ENCODE measurements around the gene SLC12A2.

The SLC12A2 gene

GRCh38 chr5:128097781-128098180, 14.2 kb downstream of the SLC12A2 start:
- no peak for DNase-seq

- DNase-seq = no peak
These were observed 16.4 kb downstream of the SLC12A2 start for GRCh38 chr5:128099944-128100343.

- DNase-seq = no peak
These were observed 17.4 kb downstream of the SLC12A2 start for GRCh38 chr5:128100860-128101557.

- no peak for DNase-seq
These were observed 18.1 kb downstream of the SLC12A2 start for GRCh38 chr5:128101676-128102075.

- no peak for DNase-seq
These were observed 21.6 kb downstream of the SLC12A2 start for GRCh38 chr5:128105203-128105602.

GRCh38 chr5:128109138-128109537, 25.6 kb downstream of the SLC12A2 start:
- no peak for DNase-seq

- DNase-seq = no peak
These were observed 26.2 kb downstream of the SLC12A2 start for GRCh38 chr5:128109766-128110165.

GRCh38 chr5:128111818-128112448, 28.4 kb downstream of the SLC12A2 start:
- no peak for DNase-seq

GRCh38 chr5:128116445-128116844, 32.9 kb downstream of the SLC12A2 start:
- no peak for DNase-seq

- DNase-seq = no peak
These were observed 34.6 kb downstream of the SLC12A2 start for GRCh38 chr5:128118214-128118613.

- no peak for DNase-seq
These were observed 38.1 kb downstream of the SLC12A2 start for GRCh38 chr5:128121651-128122050.

GRCh38 chr5:128123936-128124335, 40.4 kb downstream of the SLC12A2 start:
- no peak for DNase-seq

GRCh38 chr5:128126241-128126640, 42.7 kb downstream of the SLC12A2 start:
- no peak for DNase-seq

GRCh38 chr5:128132499-128132898, 48.9 kb downstream of the SLC12A2 start:
- no peak for DNase-seq

- no peak for DNase-seq
These were observed 51.7 kb downstream of the SLC12A2 start for GRCh38 chr5:128135286-128135685.

GRCh38 chr5:128143911-128144310, 60.3 kb downstream of the SLC12A2 start:
- no peak for DNase-seq

- no peak for DNase-seq
These were observed 60.9 kb downstream of the SLC12A2 start for GRCh38 chr5:128144491-128144890.

- no peak for DNase-seq
These were observed 63.1 kb downstream of the SLC12A2 start for GRCh38 chr5:128146671-128147070.

GRCh38 chr5:128154943-128155342, 71.4 kb downstream of the SLC12A2 start:
- no peak for DNase-seq

- DNase-seq = no peak
These were observed 72.2 kb downstream of the SLC12A2 start for GRCh38 chr5:128155776-128156175.

- no peak for DNase-seq
These were observed 73.0 kb downstream of the SLC12A2 start for GRCh38 chr5:128156521-128156920.

- no peak for DNase-seq
These were observed 74.8 kb downstream of the SLC12A2 start for GRCh38 chr5:128158342-128158741.

GRCh38 chr5:128163991-128164390, 80.4 kb downstream of the SLC12A2 start:
- DNase-seq = no peak

GRCh38 chr5:128169401-128170017, 85.9 kb downstream of the SLC12A2 start:
- DNase-seq = no peak

All from NCI-H1105 (cell line).